NCI-H2196 treated with DMSO at 0.1 percent for 48 hours (cell line): Measurements from ENCODE around the gene TAMM41.
"Not testable (repeated sequence)": the region's sequence is repeated elsewhere in the genome, so short reads cannot be mapped to it uniquely, and the experiment has no call there.

Experiments used
- DNase-seq: peaks from one replicate; lab custom pipeline; 2025; ENCODE audit not compliant: unreplicated experiment; lab: John Stamatoyannopoulos, UW

The TAMM41 gene

GRCh38 chr3:11769704-11770476, 76.8 kb downstream of the TAMM41 start:
- no peak for DNase-seq

DNA sequence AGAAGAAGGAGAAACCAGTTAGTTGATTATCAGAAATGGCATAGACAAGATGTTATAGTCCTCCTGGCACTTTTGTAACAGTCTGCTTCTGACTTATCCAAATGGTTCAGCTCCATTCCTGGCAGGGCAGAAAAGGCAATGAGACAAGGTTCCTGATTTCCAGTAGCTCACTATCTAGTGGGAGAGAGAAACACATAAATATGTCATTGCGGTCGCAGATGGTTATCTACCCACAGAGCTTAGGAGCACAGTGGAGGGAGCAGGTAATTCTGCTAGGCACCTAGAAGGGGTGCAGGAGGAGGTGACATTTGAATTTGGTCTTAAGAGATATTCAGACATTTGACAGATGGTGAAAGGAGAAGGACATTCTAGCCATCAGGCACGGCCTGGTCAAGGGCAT, 78.1 kb downstream of the TAMM41 start:
- DNase-seq: no peak

- no peak for DNase-seq
Measured at GRCh38 chr3:11764931-11765363, 81.7 kb downstream of the TAMM41 start.

- DNase-seq: no peak
Measured at GRCh38 chr3:11759996-11760395, 86.7 kb downstream of the TAMM41 start.

GRCh38 chr3:11757929-11758328, 88.8 kb downstream of the TAMM41 start:
- no peak for DNase-seq

GRCh38 chr3:11757441-11757875, 89.2 kb downstream of the TAMM41 start:
- DNase-seq: no peak

DNA sequence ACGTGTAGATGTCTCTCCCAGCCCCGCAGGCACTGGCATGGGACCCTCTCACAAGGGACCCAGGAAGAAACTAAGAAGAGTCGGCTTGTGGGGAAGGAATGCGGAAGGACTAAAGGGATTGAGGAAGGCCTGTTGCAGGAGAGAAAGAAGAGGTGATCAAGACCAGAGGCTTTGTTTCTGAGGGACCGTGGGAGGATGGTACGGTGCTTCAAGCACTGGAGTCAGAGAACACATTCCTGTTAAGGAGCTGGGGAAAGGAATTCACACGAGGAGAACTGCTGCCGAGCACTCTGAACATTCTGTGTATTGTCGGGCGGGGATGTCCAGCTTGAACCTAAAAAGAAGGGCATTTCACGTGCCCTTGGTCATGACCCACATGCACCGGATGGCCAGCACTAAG, 91.4 kb downstream of the TAMM41 start:
- no peak for DNase-seq

GRCh38 chr3:11752254-11752653, 94.4 kb downstream of the TAMM41 start:
- DNase-seq: not testable (repeated sequence)

- DNase-seq: not testable (repeated sequence)
Measured at GRCh38 chr3:11748306-11748705, 98.4 kb downstream of the TAMM41 start.
